PC-9 (cell line): ENCODE data around the gene HNRNPUL2. TPM values are rescaled to one million over a fixed set of nuclear protein-coding genes. Genes with fewer than 3 reads are reported as not detected.

Source experiments
- BruUV-seq: library from RNA; stranded (reverse); fragments of 400-500 nt; replicated peaks from 2 replicates; lab custom pipeline; 2021; lab: Mats Ljungman, UMichigan
- CTCF ChIA-PET: fragments of 300-600 bp; sonication (Branson Sonifier 250); formaldehyde crosslinking; loops from one replicate; lab custom pipeline; 2022; ENCODE audit warnings: antibody characterized with exemption; lab: Charles Lee
- POLR2A ChIA-PET: fragments of 300-600 bp; sonication (Branson Sonifier 250); formaldehyde crosslinking; loops from one replicate; lab custom pipeline; 2022; ENCODE audit warnings: antibody characterized with exemption; ENCODE audit not compliant: unreplicated experiment; lab: Charles Lee
- DNase-seq, 2 experiments: peaks; one replicate each; pipeline versions ENCODE4 v3.0.0 to v3.0.0-alpha.2; 2015 to 2022; ENCODE audit warnings: mixed read lengths in 1 of 2
- H2AFZ ChIP-seq: fragments of 200-600 bp; sonication (generic); 2 replicates; pipeline ENCODE4 v1.8.1; 2017; ENCODE audit warnings: antibody characterized with exemption
- H3F3A ChIP-seq: fragments of 200-600 bp; sonication (generic); 2 replicates; pipeline ENCODE4 v1.8.1; 2017; ENCODE audit warnings: antibody characterized with exemption, mild to moderate bottlenecking, low read depth; ENCODE audit not compliant: insufficient read depth
- H3K27ac ChIP-seq: fragments of 200-600 bp; sonication (generic); 2 replicates; pipeline ENCODE4 v1.6.1; 2016; ENCODE audit warnings: mixed run types
- H3K27me3 ChIP-seq: fragments of 200-600 bp; sonication (generic); 2 replicates; pipeline ENCODE4 v1.6.1; 2016; ENCODE audit warnings: low read depth, mixed run types; ENCODE audit not compliant: insufficient read depth
- H3K36me3 ChIP-seq: fragments of 200-600 bp; sonication (generic); 2 replicates; pipeline ENCODE4 v1.6.1; 2016; ENCODE audit warnings: low read depth, mixed run types
- H3K4me1 ChIP-seq: fragments of 200-600 bp; sonication (generic); replicated peaks from 2 replicates; pipeline ENCODE4 v1.6.1; 2016; ENCODE audit warnings: mixed run types; ENCODE audit not compliant: insufficient read depth
- H3K4me2 ChIP-seq: fragments of 200-600 bp; sonication (generic); 2 replicates; pipeline ENCODE4 v1.6.1; 2017; ENCODE audit warnings: mixed run types
- H3K4me3 ChIP-seq: fragments of 200-600 bp; sonication (generic); 2 replicates; pipeline ENCODE4 v1.6.1; 2016; ENCODE audit warnings: mixed run types
- H3K79me2 ChIP-seq: fragments of 200-600 bp; sonication (generic); 2 replicates; pipeline ENCODE4 v1.6.1; 2017; ENCODE audit warnings: low read depth, mixed run types
- H3K9me2 ChIP-seq: fragments of 200-600 bp; sonication (generic); 2 replicates; pipeline ENCODE4 v1.8.1; 2017; ENCODE audit warnings: mild to moderate bottlenecking; ENCODE audit not compliant: insufficient read depth
- H3K9me3 ChIP-seq: fragments of 200-600 bp; sonication (generic); 2 replicates; pipeline ENCODE4 v1.8.1; 2016; ENCODE audit warnings: low read depth; ENCODE audit not compliant: insufficient read depth
- H4K20me1 ChIP-seq: fragments of 200-600 bp; sonication (generic); 2 replicates; pipeline ENCODE4 v1.8.1; 2017; ENCODE audit not compliant: insufficient read depth
- CTCF ChIP-seq: fragments of 200-600 bp; sonication (generic); conservative IDR thresholded peaks from 2 replicates; pipeline ENCODE4 v1.6.1; 2017; ENCODE audit warnings: mixed run types, antibody characterized with exemption, mild to moderate bottlenecking, moderate library complexity
- EZH2 ChIP-seq: fragments of 200-600 bp; sonication (generic); IDR thresholded peaks from 2 replicates; pipeline ENCODE4 v1.8.0; 2017; ENCODE audit warnings: antibody characterized with exemption, low read depth
- intact Hi-C: fragments of 100-400 bp; cut with micrococcal nuclease; formaldehyde crosslinking; loops from one replicate; pipeline ENCODE4 v1.10.0; 2022; ENCODE audit not compliant: unreplicated experiment
- total RNA-seq: library from RNA; stranded (reverse); gene quantifications from 2 replicates; pipeline ENCODE4 v1.2.3, GENCODE V29; 2021

HNRNPUL2 gene
- total RNA-seq, 1 experiment from 2014 or later: 76.9 TPM

- TF ChIP-seq EZH2 (no peak), CTCF (no peak)
- H3K4me2 ChIP-seq: peak within 1 kb of the TSS; percentile 98
- peak within 1 kb of the TSS; percentile 93 for H2AFZ ChIP-seq
- peaks cover 24% of the 10 kb centered on the region for H3K36me3 ChIP-seq
- peak within 1 kb of the TSS; percentile 72 for H3K27ac ChIP-seq
- TSS peak; percentile 84 for BruUV-seq
- ChIA-PET POLR2A (interaction anchor here (0.5 to 2.0 kb wide), 38 partner anchors 9 to 1722 kb away, joined by 3 to 55 read pairs (median 8); partner anchors contain the start of genes B3GAT3, EEF1G, HNRNPUL2 and INTS5), CTCF (interaction anchor here (0.6 to 1.1 kb wide), 6 partner anchors 11 to 184 kb away, joined by 3 to 7 read pairs (median 4); partner anchors contain the start of gene TUT1)
- H3F3A ChIP-seq: peaks cover 83% of the 10 kb centered on the region
- no peaks in the 10 kb centered on the region; the same call in none of the 2 replicates for H4K20me1 ChIP-seq
- intact Hi-C loops: loop anchor here (5.0 kb wide), 3 partner anchors 43 to 123 kb away; partner anchors contain the start of genes B3GAT3 and TUT1
- peaks cover 33% of the 10 kb centered on the region for H3K4me1 ChIP-seq
- H3K79me2 ChIP-seq: peaks cover 60% of the 10 kb centered on the region
- H3K27me3 ChIP-seq: no peaks in the 10 kb centered on the region
- DNase-seq: peak; percentile 87 to 98
- H3K9me3 ChIP-seq: no peaks in the 10 kb centered on the region
- H3K9me2 ChIP-seq: no peaks in the 10 kb centered on the region
- H3K4me3 ChIP-seq: peak within 1 kb of the TSS; percentile 88
Measured at GRCh38 chr11:62665075-62665598, 62.1 kb downstream of the HNRNPUL2 start, which contains the start of the genes C11orf98 and CSKMT. Gene C11orf98 (minus strand): TSS chr11:62665210. CDS start chr11:62665169, 41 bp downstream. Gene CSKMT (plus strand): TSS chr11:62665312. CDS start chr11:62665880, 568 bp downstream.

DNA sequence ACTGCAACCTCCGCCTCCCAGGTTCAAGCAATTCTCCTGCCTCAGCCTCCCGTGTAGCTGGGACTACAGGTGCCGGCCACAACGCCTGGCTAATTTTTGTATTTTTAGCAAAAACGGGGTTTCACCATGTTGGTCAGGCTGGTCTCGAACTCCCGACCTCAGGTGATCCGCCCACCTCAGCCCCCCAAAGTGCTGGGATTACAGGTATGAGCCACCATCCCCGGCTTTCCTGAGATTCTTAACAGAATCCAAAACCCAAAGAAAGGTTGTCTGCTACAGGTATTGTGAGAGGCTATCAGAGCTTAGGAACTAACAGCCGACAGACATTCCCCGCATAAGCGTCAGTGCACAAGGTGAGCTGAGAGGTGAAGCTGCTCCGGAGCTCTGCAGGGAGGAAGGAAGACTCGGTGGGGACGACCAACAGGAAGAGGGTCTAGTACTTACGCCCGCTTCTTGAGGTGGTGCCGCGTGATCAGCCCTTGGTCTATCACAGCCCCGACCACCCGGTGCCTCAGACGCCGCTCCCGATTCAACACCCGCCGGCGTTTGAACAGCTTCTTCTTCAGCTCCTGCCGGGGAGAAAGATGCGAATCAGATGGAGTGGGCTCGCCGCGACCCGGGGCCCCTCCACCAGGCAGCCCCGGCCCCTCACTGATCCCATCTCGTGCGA, 62.7 kb downstream of the HNRNPUL2 start:
- Histone ChIP-seq H3K27me3 (no peaks in the 10 kb centered on the region), H3K4me2 (peak overlapping the region; percentile 58), H3K27ac (peak overlapping the region; percentile 72), H3K4me3 (peak overlapping the region; percentile 88), H3K4me1 (peaks cover 27% of the 10 kb centered on the region), H3K9me3 (no peaks in the 10 kb centered on the region), H3K9me2 (no peaks in the 10 kb centered on the region), H3F3A (peaks cover 78% of the 10 kb centered on the region), H4K20me1 (no peaks in the 10 kb centered on the region; the same call in none of the 2 replicates), H3K36me3 (peaks cover 24% of the 10 kb centered on the region), H3K79me2 (peaks cover 55% of the 10 kb centered on the region), H2AFZ (peak overlapping the region; percentile 93)
- POLR2A ChIA-PET: interaction anchor here (0.5 to 2.0 kb wide), 31 partner anchors 9 to 639 kb away, joined by 3 to 55 read pairs (median 8); partner anchors contain the start of genes B3GAT3, EEF1G, HNRNPUL2 and INTS5
- CTCF ChIA-PET: interaction anchor here (0.5 to 1.1 kb wide), 7 partner anchors 11 to 281 kb away, joined by 3 to 7 read pairs (median 4); partner anchors contain the start of gene TUT1
- peak in 1 of 2 experiments; percentile 68 for DNase-seq
- no TSS peak for BruUV-seq
- TF ChIP-seq EZH2: no peak
- TF ChIP-seq CTCF: no peak
- intact Hi-C loops: loop anchor here (5.0 kb wide), 3 partner anchors 42 to 122 kb away; partner anchors contain the start of genes B3GAT3 and TUT1

Other genes starting within 250 kb of the HNRNPUL2 start
- gene AHNAK, start 180.7 kb downstream of the HNRNPUL2 start, total RNA-seq: 632 and 734 TPM in 2 replicates
- gene EEF1G, start 153.6 kb downstream of the HNRNPUL2 start, total RNA-seq: 1,773 and 2,008 TPM in 2 replicates
- gene TUT1, start 135.9 kb downstream of the HNRNPUL2 start, total RNA-seq: 39.3 and 40.5 TPM in 2 replicates
- gene MTA2, start 125.6 kb downstream of the HNRNPUL2 start, total RNA-seq: 96.6 and 120 TPM in 2 replicates
- 83.2 and 84.2 TPM in 2 replicates for gene EML3, start 114.7 kb downstream of the HNRNPUL2 start, total RNA-seq
- gene ROM1, start 114.2 kb downstream of the HNRNPUL2 start, total RNA-seq: 6.2 and 7.0 TPM in 2 replicates
- gene B3GAT3, start 105.5 kb downstream of the HNRNPUL2 start, total RNA-seq: 38.9 and 60.5 TPM in 2 replicates
- 478 and 525 TPM in 2 replicates for gene GANAB, start 80.8 kb downstream of the HNRNPUL2 start, total RNA-seq
- 28.2 and 31.5 TPM in 2 replicates for gene INTS5, start 74.2 kb downstream of the HNRNPUL2 start, total RNA-seq
- 86.7 and 94.9 TPM in 2 replicates for gene C11orf98, start 62.2 kb downstream of the HNRNPUL2 start, total RNA-seq
- gene CSKMT, start 62.1 kb downstream of the HNRNPUL2 start, total RNA-seq: 19.2 and 51.9 TPM in 2 replicates
- 16.1 and 25.4 TPM in 2 replicates for gene UQCC3, start 55.8 kb downstream of the HNRNPUL2 start, total RNA-seq
- gene LBHD1, start 55.2 kb downstream of the HNRNPUL2 start, total RNA-seq: 13.2 and 16.1 TPM in 2 replicates
- gene UBXN1, start 48.4 kb downstream of the HNRNPUL2 start, total RNA-seq: 143 and 150 TPM in 2 replicates
- 1.0 and 1.3 TPM in 2 replicates for gene LRRN4CL, start 37.9 kb downstream of the HNRNPUL2 start, total RNA-seq
- gene BSCL2, start 20.0 kb downstream of the HNRNPUL2 start, total RNA-seq: 173 and 201 TPM in 2 replicates
- gene GNG3, start 19.8 kb downstream of the HNRNPUL2 start, total RNA-seq: 0.57 TPM in 1 of 2 replicates, not detected in the other
- gene TTC9C, start 1.0 kb upstream of the HNRNPUL2 start, total RNA-seq: 65.3 and 71.4 TPM in 2 replicates
- 16.5 and 17.2 TPM in 2 replicates for gene ZBTB3, start 26.7 kb upstream of the HNRNPUL2 start, total RNA-seq
- 131 and 155 TPM in 2 replicates for gene POLR2G, start 34.1 kb upstream of the HNRNPUL2 start, total RNA-seq
- gene TAF6L, start 43.9 kb upstream of the HNRNPUL2 start, total RNA-seq: 31.2 and 36.4 TPM in 2 replicates
- 45.5 and 48.3 TPM in 2 replicates for gene TMEM179B, start 59.9 kb upstream of the HNRNPUL2 start, total RNA-seq
- gene TMEM223, start 64.5 kb upstream of the HNRNPUL2 start, total RNA-seq: 17.9 and 22.6 TPM in 2 replicates
- 45.6 and 56.1 TPM in 2 replicates for gene NXF1, start 78.0 kb upstream of the HNRNPUL2 start, total RNA-seq
- 61.9 and 65.8 TPM in 2 replicates for gene STX5, start 104.6 kb upstream of the HNRNPUL2 start, total RNA-seq
- gene TEX54, start 105.4 kb upstream of the HNRNPUL2 start, total RNA-seq: not detected in 2 replicates
- gene WDR74, start 112.1 kb upstream of the HNRNPUL2 start, total RNA-seq: 72.4 and 74.1 TPM in 2 replicates
- 513 and 619 TPM in 2 replicates for gene SLC3A2, start 153.4 kb upstream of the HNRNPUL2 start, total RNA-seq
- not detected in 2 replicates for gene CHRM1, start 193.9 kb upstream of the HNRNPUL2 start, total RNA-seq